H1 (cell line): ENCODE measurements around the gene DCAF8L2. TPM values are rescaled to one million over a fixed set of nuclear protein-coding genes. Genes with fewer than 3 reads are reported as not detected.

Source experiments
- CTCF ChIA-PET: fragments of 300-600 bp; sonication (Branson Sonifier 250); formaldehyde crosslinking; loops from one replicate; lab custom pipeline; 2021; ENCODE audit not compliant: partially characterized antibody; lab: Charles Lee
- POLR2A ChIA-PET: fragments of 300-600 bp; sonication (Branson Sonifier 250); formaldehyde crosslinking; loops from one replicate; lab custom pipeline; 2021; ENCODE audit warnings: inconsistent platforms; ENCODE audit not compliant: partially characterized antibody; lab: Charles Lee
- DNase-seq, 2 experiments: peaks; one replicate each; pipeline versions ENCODE4 v3.0.0 to v3.0.0-alpha.2; 2010 to 2022; ENCODE audit warnings: low spot score in 2 of 2, low read depth in 1 of 2, mixed read lengths in 1 of 2
- FAIRE-seq: peaks from 2 replicates; lab custom pipeline; 2011; peaks lifted over from hg19 to GRCh38; lab: Jason Lieb, UNC
- H2AFZ ChIP-seq: 2 replicates; pipeline ENCODE4 v1.8.1; 2012; ENCODE audit warnings: low read length, inconsistent platforms
- H2AK5ac ChIP-seq: 2 replicates; pipeline ENCODE4 v1.6.1; 2013; ENCODE audit warnings: low read depth, low read length
- H2BK120ac ChIP-seq: replicated peaks from 2 replicates; pipeline ENCODE3; 2013; ENCODE audit warnings: low read depth, low read length, inconsistent platforms
- H2BK12ac ChIP-seq: 2 replicates; pipeline ENCODE4 v1.6.1; 2013; ENCODE audit warnings: low read depth, low read length
- H2BK15ac ChIP-seq: 2 replicates; pipeline ENCODE4 v1.6.1; 2013; ENCODE audit warnings: low read length
- H2BK20ac ChIP-seq: 2 replicates; pipeline ENCODE4 v1.6.1; 2013; ENCODE audit warnings: low read length
- H2BK5ac ChIP-seq: 2 replicates; pipeline ENCODE4 v1.6.1; 2013; ENCODE audit warnings: low read depth, low read length
- H3K14ac ChIP-seq: 2 replicates; pipeline ENCODE4 v1.6.1; 2013; ENCODE audit warnings: inconsistent platforms; ENCODE audit not compliant: insufficient read length
- H3K18ac ChIP-seq: 2 replicates; pipeline ENCODE4 v1.6.1; 2013; ENCODE audit warnings: low read length; ENCODE audit errors: extremely low read depth
- H3K23ac ChIP-seq: 2 replicates; pipeline ENCODE4 v1.6.1; 2013; ENCODE audit warnings: inconsistent platforms; ENCODE audit not compliant: insufficient read length
- H3K23me2 ChIP-seq: 2 replicates; pipeline ENCODE4 v1.6.1; 2013; ENCODE audit warnings: low read depth, low read length
- H3K27ac ChIP-seq: 2 replicates; pipeline ENCODE4 v1.6.1; 2011; ENCODE audit warnings: low read depth, low read length, inconsistent platforms
- H3K27me3 ChIP-seq, 4 experiments: replicated peaks in 1 of 4; 1 replicate in 1 of 4; 2 replicates in 3 of 4; pipeline versions ENCODE4 v1.6.1 to v1.8.1; 2011 to 2013; ENCODE audit warnings: low read length in 3 of 4, mild to moderate bottlenecking in 3 of 4, inconsistent platforms in 2 of 4, mixed read lengths in 2 of 4, moderate library complexity in 1 of 4; ENCODE audit not compliant: control insufficient read depth in 3 of 4, insufficient read depth in 3 of 4; ENCODE audit errors: extremely low read depth in 1 of 4
- H3K36me3 ChIP-seq, 4 experiments: 2 replicates each; pipeline versions ENCODE4 v1.6.1 to v1.8.1; 2011 to 2013; ENCODE audit warnings: mild to moderate bottlenecking in 4 of 4, low read length in 3 of 4, moderate library complexity in 2 of 4, control low read depth in 1 of 4, inconsistent platforms in 1 of 4; ENCODE audit not compliant: insufficient read depth in 4 of 4, control insufficient read depth in 2 of 4
- H3K4ac ChIP-seq: replicated peaks from 2 replicates; pipeline ENCODE3; 2013; ENCODE audit warnings: low read length, low read depth, mixed read lengths, inconsistent platforms; ENCODE audit not compliant: insufficient read length
- H3K4me1 ChIP-seq, 4 experiments: replicated peaks in 1 of 4; 1 replicate in 1 of 4; 2 replicates in 3 of 4; pipeline versions ENCODE4 v1.6.1 to v1.8.1; 2011 to 2013; ENCODE audit warnings: low read length in 3 of 4, inconsistent platforms in 2 of 4, mixed read lengths in 1 of 4; ENCODE audit not compliant: insufficient read depth in 4 of 4, control insufficient read depth in 3 of 4
- H3K4me2 ChIP-seq, 2 experiments: 2 replicates each; pipeline versions ENCODE4 v1.6.1 to v1.8.1; 2011 to 2013; ENCODE audit warnings: low read depth in 2 of 2, low read length in 2 of 2, control low read depth in 1 of 2, inconsistent platforms in 1 of 2, mild to moderate bottlenecking in 1 of 2; ENCODE audit not compliant: insufficient read depth in 1 of 2
- H3K4me3 ChIP-seq, 4 experiments: fragments of 200-600, 300-600 bp in 1 of 4; sonication (generic), shearing (Covaris generic), sonication (Bioruptor Twin) in 1 of 4; 2 replicates each; pipeline versions ENCODE4 v1.5.1 to v1.8.1; 2011 to 2016; ENCODE audit warnings: low read length in 4 of 4, low read depth in 3 of 4, control low read depth in 2 of 4, inconsistent platforms in 2 of 4, mild to moderate bottlenecking in 2 of 4, mixed read lengths in 1 of 4, moderate library complexity in 1 of 4; ENCODE audit not compliant: insufficient read depth in 2 of 4; ENCODE audit errors: extremely low read depth in 1 of 4
- H3K56ac ChIP-seq: replicated peaks from 2 replicates; pipeline ENCODE3; 2013; ENCODE audit warnings: low read depth, mild to moderate bottlenecking, mixed read lengths, low read length, inconsistent platforms; ENCODE audit not compliant: insufficient read length
- H3K79me1 ChIP-seq: 2 replicates; pipeline ENCODE4 v1.6.1; 2013; ENCODE audit warnings: low read depth, low read length, control low read depth
- H3K79me2 ChIP-seq, 2 experiments: 2 replicates each; pipeline versions ENCODE4 v1.6.1 to v1.8.1; 2012 to 2013; ENCODE audit warnings: low read length in 2 of 2, mild to moderate bottlenecking in 2 of 2, inconsistent platforms in 1 of 2; ENCODE audit not compliant: insufficient read depth in 2 of 2, control insufficient read depth in 1 of 2
- H3K9ac ChIP-seq, 4 experiments: replicated peaks in 1 of 4; 1 replicate in 1 of 4; 2 replicates in 3 of 4; pipeline versions ENCODE4 v1.6.1 to v1.8.1; 2011 to 2013; ENCODE audit warnings: low read depth in 3 of 4, low read length in 3 of 4, control low read depth in 2 of 4, mild to moderate bottlenecking in 2 of 4, moderate library complexity in 2 of 4, inconsistent platforms in 1 of 4; ENCODE audit errors: extremely low read depth in 1 of 4
- H3K9me3 ChIP-seq, 2 experiments: 2 replicates each; pipeline versions ENCODE4 v1.6.1 to v1.8.1; 2012 to 2013; ENCODE audit warnings: mild to moderate bottlenecking in 2 of 2, moderate library complexity in 2 of 2, control low read depth in 1 of 2, inconsistent platforms in 1 of 2, low read depth in 1 of 2, low read length in 1 of 2, mixed read lengths in 1 of 2; ENCODE audit not compliant: insufficient read depth in 2 of 2
- H4K20me1 ChIP-seq, 2 experiments: replicated peaks in 1 of 2; 2 replicates each; pipeline versions ENCODE3 to v1.8.1; 2011 to 2013; ENCODE audit warnings: inconsistent platforms in 2 of 2, low read length in 2 of 2, mild to moderate bottlenecking in 1 of 2; ENCODE audit not compliant: insufficient read depth in 2 of 2, control insufficient read depth in 1 of 2
- H4K5ac ChIP-seq: 2 replicates; pipeline ENCODE4 v1.6.1; 2013; ENCODE audit warnings: low read length, low read depth, mixed read lengths, inconsistent platforms; ENCODE audit not compliant: insufficient read length
- H4K8ac ChIP-seq: 2 replicates; pipeline ENCODE4 v1.8.0; 2013; ENCODE audit warnings: mild to moderate bottlenecking, moderate library complexity, low read length, inconsistent platforms; ENCODE audit not compliant: insufficient read depth; ENCODE audit errors: extremely low read depth
- H4K91ac ChIP-seq: replicated peaks from 2 replicates; pipeline ENCODE3; 2013; ENCODE audit warnings: low read length, mixed read lengths, inconsistent platforms; ENCODE audit not compliant: insufficient read length
- CREB1 ChIP-seq: IDR thresholded peaks from 2 replicates; pipeline ENCODE4 v1.6.1; 2012; ENCODE audit warnings: inconsistent platforms
- EGR1 ChIP-seq: IDR thresholded peaks from 2 replicates; pipeline ENCODE4 v1.6.1; 2011; ENCODE audit warnings: low read depth, low read length, borderline replicate concordance
- SP4 ChIP-seq: IDR thresholded peaks from 2 replicates; pipeline ENCODE4 v1.6.1; 2012; ENCODE audit warnings: low read length, inconsistent platforms
- TBP ChIP-seq: IDR thresholded peaks from 2 replicates; pipeline ENCODE4 v1.6.1; 2011; ENCODE audit warnings: low read depth, low read length, improper control_type of control experiment
- polyA plus RNA-seq, 7 experiments: library from polyadenylated mRNA; depleted of rRNA in 3 of 7; stranded (reverse) in 5 of 7; unstranded in 2 of 7; fragments of >200 nt in 5 of 7; fragments of 200-250 nt in 2 of 7; gene quantifications; 1 replicate in 5 of 7; 2 replicates in 1 of 7; 4 replicates in 1 of 7; pipeline versions ENCODE4 v1.2.1 to v1.2.3, GENCODE V29; 2011 to 2013; ENCODE audit warnings: missing spikeins in 2 of 7, mixed read lengths in 2 of 7
- total RNA-seq: library from RNA; stranded (reverse); fragmentation: NEBNext Ultra II Directional; extraction: Animal tissue kit (Norgen Biotek cat#: 25700); gene quantifications from 2 replicates; pipeline ENCODE4 v1.2.1, GENCODE V29; 2021

DCAF8L2 gene
- total and polyA plus RNA-seq, 2 of the 8 experiments (the other 6 are each of a cell fraction or from before 2014, with no cell fraction given) = not detected

DNA sequence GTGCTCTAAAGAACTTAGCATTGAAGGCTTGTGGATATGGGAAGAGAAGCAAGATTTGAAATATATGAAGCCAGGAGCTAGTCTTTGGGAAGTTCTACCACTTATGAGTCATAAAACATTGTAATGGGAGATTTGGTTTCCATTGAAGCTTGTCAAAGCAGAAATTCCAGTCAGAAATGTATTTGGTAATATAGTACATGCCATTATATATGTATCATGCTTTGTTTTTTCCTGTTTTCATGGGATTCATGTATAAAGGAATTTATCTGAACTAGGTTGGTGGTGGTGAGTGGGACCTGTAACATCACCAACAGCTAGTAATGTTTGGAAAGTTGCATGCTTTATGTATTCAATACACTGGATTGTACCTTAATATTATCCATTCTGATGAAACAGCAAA lies 14.6 kb upstream of the DCAF8L2 start:
- no peak overlapping the region for H2AFZ ChIP-seq
- no peaks in the 10 kb centered on the region for H3K36me3 ChIP-seq
- ChIA-PET CTCF (interaction anchor here (1.3 kb wide), 1 partner anchor 20 kb away, joined by 4 read pairs; no protein-coding TSS in a partner anchor), POLR2A (no interaction called here)
- H3K27ac ChIP-seq = no peak overlapping the region
- H3K18ac ChIP-seq = no peak overlapping the region
- no peak overlapping the region for H2BK20ac ChIP-seq
- H2BK15ac ChIP-seq = no peak overlapping the region
- H3K23ac ChIP-seq = no peak overlapping the region
- no peak overlapping the region for H2BK5ac ChIP-seq
- no peaks in the 10 kb centered on the region for H3K9me3 ChIP-seq
- H3K4me2 ChIP-seq = no peak overlapping the region
- H3K4me1 ChIP-seq = no peaks in the 10 kb centered on the region
- no peak overlapping the region for H4K8ac ChIP-seq
- H4K5ac ChIP-seq = no peak overlapping the region
- no peaks in the 10 kb centered on the region for H4K20me1 ChIP-seq
- no peak overlapping the region for H3K4ac ChIP-seq
- no peak overlapping the region for H2BK12ac ChIP-seq
- H3K56ac ChIP-seq = no peak overlapping the region
- no peak overlapping the region for H3K14ac ChIP-seq
- no peaks in the 10 kb centered on the region for H3K23me2 ChIP-seq
- DNase-seq (no peak), FAIRE-seq (no peak)
- no peak overlapping the region for H2BK120ac ChIP-seq
- H3K79me1 ChIP-seq = no peaks in the 10 kb centered on the region
- H2AK5ac ChIP-seq = no peak overlapping the region
- H3K9ac ChIP-seq = no peak overlapping the region
- H3K4me3 ChIP-seq = no peak overlapping the region
- H4K91ac ChIP-seq = no peak overlapping the region
- no peaks in the 10 kb centered on the region for H3K79me2 ChIP-seq
- H3K27me3 ChIP-seq = no peaks in the 10 kb centered on the region
- no peak for TF ChIP-seq TBP
- no peak for TF ChIP-seq SP4
- TF ChIP-seq EGR1 = no peak
- no peak for TF ChIP-seq CREB1
